ENCODE measurements around the gene SLCO4A1. TPM values are rescaled to one million over a fixed set of nuclear protein-coding genes. Genes with fewer than 3 reads are reported as not detected.

SLCO4A1 gene
- total and polyA plus RNA-seq, 12 donors = 0.39 to 27.0 (median 4.9) TPM

- peak overlapping the region in 1 of 5 donors; percentile 73 for H3K27ac ChIP-seq
- intact Hi-C loops (cut with DNase I) = no loop called here
- WGBS, 4 donors = 66 to 81% (median 76%) methylated on average over 10 of the region's 10 CpGs
These were observed 14.2 kb upstream of the SLCO4A1 start for GRCh38 chr20:62627901-62628612.

GRCh38 chr20:62628691-62629090 lies 13.6 kb upstream of the SLCO4A1 start:
- H3K9me3 ChIP-seq (replicated peaks in 1 of 3) = no peaks in the 10 kb centered on the region
- TF ChIP-seq CTCF (IDR thresholded peaks at IDR 0.05) (no peak), POLR2A (IDR thresholded peaks at IDR 0.05) (no peak)
- WGBS, 4 donors = 75 to 79% (median 77%) methylated on average over 6 of the region's 6 CpGs
- H3K36me3 ChIP-seq (replicated peaks in 1 of 2) = no peaks in the 10 kb centered on the region
- H3K27me3 ChIP-seq = no peaks in the 10 kb centered on the region
- H3K27ac ChIP-seq = peak overlapping the region in 1 of 5 donors; percentile 42
- peaks cover 7 to 10% of the 10 kb centered on the region in 2 donors for H3K4me1 ChIP-seq (replicated peaks in 1 of 2)
- intact Hi-C loops (cut with DNase I) = no loop called here
- no peak overlapping the region for H3K4me3 ChIP-seq
- DNase-seq = no peak

More at GRCh38 chr20:62627901-62628612, 14.2 kb upstream of the SLCO4A1 start:
- no peaks in the 10 kb centered on the region for H3K9me3 ChIP-seq (replicated peaks in 1 of 3)
- no peak overlapping the region for H3K4me3 ChIP-seq
- TF ChIP-seq POLR2A (IDR thresholded peaks at IDR 0.05) (no peak), CTCF (IDR thresholded peaks at IDR 0.05) (no peak)
- H3K36me3 ChIP-seq (replicated peaks in 1 of 2) = no peaks in the 10 kb centered on the region
- H3K27me3 ChIP-seq = no peaks in the 10 kb centered on the region
- peaks cover 13 to 16% of the 10 kb centered on the region in 2 donors for H3K4me1 ChIP-seq (replicated peaks in 1 of 2)
- DNase-seq = no peak

- TF ChIP-seq POLR2A (IDR thresholded peaks at IDR 0.05) (no peak), CTCF (IDR thresholded peaks at IDR 0.05) (no peak)
- Histone ChIP-seq H3K9me3 (replicated peaks in 1 of 3) (no peaks in the 10 kb centered on the region), H3K4me1 (replicated peaks in 1 of 2) (no peaks in the 10 kb centered on the region), H3K36me3 (replicated peaks in 1 of 2) (no peaks in the 10 kb centered on the region), H3K27me3 (no peaks in the 10 kb centered on the region), H3K27ac (no peak overlapping the region), H3K4me3 (no peak overlapping the region)
- WGBS, 4 donors = 92 to 98% (median 95%) methylated on average over 11 to 18 of the region's 18 CpGs
- intact Hi-C loops (cut with DNase I) = no loop called here
- no peak for DNase-seq
These were observed 12.3 kb upstream of the SLCO4A1 start for GRCh38 chr20:62629864-62630470.

- WGBS, 4 donors = 75 to 91% (median 88%) methylated on average over 5 to 24 of the region's 24 CpGs
- Histone ChIP-seq H3K4me3 (no peak overlapping the region), H3K36me3 (replicated peaks in 1 of 2) (no peaks in the 10 kb centered on the region), H3K9me3 (replicated peaks in 1 of 3) (no peaks in the 10 kb centered on the region), H3K4me1 (replicated peaks in 1 of 2) (no peaks in the 10 kb centered on the region), H3K27ac (no peak overlapping the region), H3K27me3 (no peaks in the 10 kb centered on the region)
- DNase-seq = no peak
- TF ChIP-seq POLR2A (IDR thresholded peaks at IDR 0.05) (no peak), CTCF (IDR thresholded peaks at IDR 0.05) (no peak)
- intact Hi-C loops (cut with DNase I) = no loop called here
These were observed 10.7 kb upstream of the SLCO4A1 start for GRCh38 chr20:62631336-62632308.

All from adrenal gland (tissue), 12 donors.